Esophagus mucosa (tissue), 1 donor: Measurements from ENCODE around the gene ZDHHC11B. TPM values are rescaled to one million over a fixed set of nuclear protein-coding genes. Genes with fewer than 3 reads are reported as not detected.
"Not testable (repeated sequence)": the region's sequence is repeated elsewhere in the genome, so short reads cannot be mapped to it uniquely, and the experiment has no call there.

ENCODE experiments used
- ATAC-seq: fragments of 200-7000 bp; cut with Tn5 transposase; one replicate; pipeline ENCODE4 v1.9.1; 2020
- total RNA-seq: library from RNA; stranded (reverse); gene quantifications from one replicate; pipeline ENCODE4 v1.2.4, GENCODE V29; 2023
- donor health status: DM: yes; HTN: yes; CAD: no.

The ZDHHC11B gene
- total RNA-seq, 1 donor from 2014 or later = 7.0 TPM

DNA sequence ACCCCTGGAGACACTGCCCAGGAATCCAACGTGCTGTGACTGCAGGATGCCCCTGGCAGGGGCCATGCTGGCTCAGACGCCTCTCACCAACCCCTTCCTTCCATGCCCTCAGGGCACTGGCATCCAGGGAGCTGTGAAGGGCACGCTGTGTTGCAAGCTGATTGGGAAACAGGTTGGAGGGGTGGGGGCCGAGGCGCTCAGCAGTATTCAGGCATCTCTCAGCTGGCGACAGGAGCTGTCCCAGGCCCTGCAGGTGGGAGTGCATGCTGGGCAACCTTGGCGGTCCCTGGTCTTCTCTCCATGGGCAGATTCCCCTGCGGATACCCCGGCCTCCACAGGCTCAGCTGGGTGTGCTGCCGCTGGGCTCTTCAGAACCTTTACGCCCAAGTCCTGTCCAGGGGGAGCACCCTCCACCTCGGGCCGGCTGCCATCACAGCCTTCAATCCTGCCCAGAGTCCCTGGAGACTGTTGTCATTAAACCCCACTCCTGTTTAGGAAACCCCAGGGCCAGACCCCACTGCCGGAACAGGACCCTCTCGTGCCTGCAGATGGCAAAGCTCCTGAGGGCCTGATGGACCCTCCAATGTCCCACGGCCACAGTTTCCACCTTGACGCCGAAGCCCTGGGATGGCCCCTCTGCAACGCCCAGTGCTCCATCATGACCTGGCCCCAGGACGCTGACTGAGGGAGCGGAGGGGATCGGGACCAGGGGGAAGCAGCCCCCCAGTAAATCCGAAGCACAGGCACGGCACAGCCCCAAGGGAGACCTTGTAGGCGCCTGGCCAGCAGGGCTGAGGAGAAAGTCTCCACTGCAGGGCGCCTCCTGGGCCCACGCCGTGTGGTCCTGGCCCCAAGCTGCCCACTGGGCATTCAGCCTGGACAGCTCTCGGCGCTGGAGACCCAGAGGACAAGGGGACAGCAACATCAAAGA lies 100.7 kb downstream of the ZDHHC11B start:
- peak; percentile 29 for ATAC-seq

DNA sequence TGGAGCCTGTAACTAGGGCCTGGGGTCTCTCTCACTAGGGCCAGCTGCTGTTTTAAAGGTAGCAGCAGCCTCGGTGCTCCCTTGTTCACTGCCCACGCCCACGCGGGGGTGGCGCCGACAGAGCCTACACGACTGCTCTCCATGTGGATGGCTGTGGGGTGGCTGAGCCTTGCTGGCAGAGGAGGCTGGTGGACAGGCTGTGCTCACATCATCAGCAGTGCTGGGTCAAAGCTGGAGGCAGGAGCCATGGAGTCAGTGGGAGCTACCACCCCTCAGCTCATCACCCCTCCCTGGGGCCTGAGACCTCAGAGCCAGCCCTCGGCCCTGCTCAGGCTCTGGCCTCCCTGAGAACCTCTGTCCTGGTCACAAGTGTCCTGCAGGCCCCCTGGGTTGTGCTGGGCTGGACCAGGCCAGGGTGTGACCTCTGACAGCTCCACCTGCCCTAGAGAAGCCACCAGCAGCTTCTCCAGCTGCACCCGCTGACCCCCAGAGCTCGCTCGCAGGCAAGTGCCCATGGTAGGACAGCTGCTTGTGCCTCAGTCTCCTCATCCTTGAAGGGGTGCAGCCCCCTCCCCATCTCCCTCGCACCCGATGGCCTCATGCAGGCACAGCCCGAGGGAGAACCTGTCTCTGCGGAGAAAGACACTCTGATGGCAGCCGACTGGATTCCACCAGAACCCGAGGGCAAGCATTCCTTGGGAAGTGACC lies 101.7 kb downstream of the ZDHHC11B start:
- not testable (repeated sequence) for ATAC-seq

DNA sequence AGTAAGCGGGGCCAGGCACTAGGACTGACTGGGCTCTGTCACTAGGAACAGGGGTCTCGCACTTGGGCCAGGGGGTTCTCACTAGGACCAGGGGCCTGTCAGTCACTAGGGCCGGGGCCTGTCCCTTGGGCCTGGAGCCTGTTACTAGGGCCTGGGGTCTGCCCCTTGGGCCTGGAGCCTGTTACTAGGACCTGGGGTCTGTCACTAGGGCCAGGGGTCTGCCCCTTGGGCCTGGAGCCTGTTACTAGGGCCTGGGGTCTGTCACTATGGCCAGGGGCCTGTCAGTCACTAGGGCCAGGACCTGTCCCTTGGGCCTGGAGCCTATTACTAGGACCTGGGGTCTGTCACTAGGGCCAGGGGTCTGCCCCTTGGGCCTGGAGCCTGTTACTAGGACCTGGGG lies 102.3 kb downstream of the ZDHHC11B start:
- ATAC-seq = not testable (repeated sequence)

DNA sequence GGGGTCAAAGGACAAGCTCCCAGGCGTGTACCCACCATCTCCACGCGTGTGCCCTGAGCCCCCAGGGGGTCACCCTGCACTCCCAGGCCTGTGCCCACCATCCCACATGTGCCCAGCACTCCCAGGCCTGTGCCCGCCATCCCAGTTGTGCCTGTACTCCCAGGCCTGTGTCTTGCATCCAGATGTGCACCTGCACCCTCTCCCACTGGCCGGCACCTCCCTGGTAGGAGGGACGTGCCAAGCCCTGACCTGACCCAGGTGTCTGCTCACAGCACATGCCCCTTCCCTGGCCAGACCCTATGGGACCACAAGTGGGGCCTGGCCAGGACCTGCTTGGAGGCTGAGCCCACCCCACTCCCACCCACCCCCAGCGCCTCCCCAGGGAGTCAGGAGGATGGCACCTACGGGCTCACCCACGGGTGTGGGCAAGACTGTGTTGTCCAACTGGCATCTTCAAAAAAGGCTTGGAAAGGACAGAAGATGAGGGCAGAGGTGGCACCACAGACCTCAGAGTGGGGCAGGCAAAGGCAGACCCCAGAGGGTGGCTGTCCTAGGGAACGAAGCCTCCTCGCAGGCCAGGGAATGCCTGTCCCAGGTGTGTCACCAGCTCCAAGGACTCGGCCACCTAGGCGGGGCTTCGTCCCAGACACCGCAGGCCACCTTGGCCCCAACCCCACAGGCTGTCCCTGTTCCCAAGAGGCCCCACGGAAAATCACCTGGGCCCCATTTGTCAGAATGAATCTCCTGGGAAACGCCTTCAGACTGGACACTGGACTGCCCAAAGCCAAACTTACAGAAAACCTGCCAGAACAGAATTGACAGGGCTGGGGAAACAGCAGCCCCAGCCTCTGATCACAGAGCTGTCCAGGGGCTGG lies 103.0 kb downstream of the ZDHHC11B start:
- ATAC-seq = not testable (repeated sequence)

DNA sequence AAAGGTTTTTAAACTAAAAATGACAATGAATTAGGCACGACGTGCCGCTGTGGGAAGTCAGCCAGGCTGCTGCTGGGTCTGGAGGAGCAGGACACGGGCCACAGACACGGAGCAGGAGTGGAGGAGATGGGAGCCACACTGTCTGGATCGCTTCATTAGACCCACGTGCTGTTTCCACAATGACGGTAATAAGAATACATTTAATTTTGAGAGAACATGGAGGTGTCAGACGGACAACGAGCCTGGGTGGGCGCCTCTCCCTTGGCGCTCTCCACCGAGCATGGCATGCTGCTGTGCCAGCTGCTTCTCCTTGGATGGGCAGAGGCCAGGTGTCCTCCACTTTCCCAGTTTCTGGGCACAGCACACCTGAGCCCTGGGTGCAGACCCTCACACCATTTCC lies 103.7 kb downstream of the ZDHHC11B start:
- not testable (repeated sequence) for ATAC-seq

DNA sequence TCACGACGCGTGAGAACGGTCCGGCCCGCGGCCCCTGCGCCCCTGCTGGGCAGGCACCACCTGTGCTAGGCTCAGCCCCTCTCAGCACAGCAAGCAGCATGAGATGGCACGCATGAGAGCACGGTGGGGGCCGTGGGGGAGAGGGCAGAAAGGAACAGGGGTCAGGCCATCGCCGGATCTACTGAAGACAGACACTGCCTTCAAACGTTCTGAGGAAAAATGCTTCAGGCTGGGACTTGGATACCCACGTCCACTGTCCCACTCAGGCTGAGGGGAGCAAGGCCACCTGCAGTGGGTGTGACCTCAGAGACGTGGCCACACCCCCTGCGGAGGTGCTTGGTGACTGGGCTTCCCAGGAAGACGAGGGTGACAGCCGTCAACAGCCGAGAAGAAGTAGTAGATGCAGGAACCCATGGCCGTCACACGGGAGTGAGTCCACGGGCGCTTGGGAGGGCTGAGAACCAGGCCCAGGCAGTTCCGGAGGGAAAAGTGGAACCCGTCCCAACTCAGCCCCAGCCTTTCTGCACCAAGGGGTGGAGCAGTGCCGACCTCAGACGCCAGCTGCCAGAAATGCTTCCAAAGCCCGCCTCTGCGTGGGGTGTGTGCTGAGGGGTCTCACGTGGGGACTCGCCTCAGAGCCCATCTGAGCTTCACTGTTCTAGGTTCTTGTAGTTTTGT lies 104.3 kb downstream of the ZDHHC11B start:
- not testable (repeated sequence) for ATAC-seq

DNA sequence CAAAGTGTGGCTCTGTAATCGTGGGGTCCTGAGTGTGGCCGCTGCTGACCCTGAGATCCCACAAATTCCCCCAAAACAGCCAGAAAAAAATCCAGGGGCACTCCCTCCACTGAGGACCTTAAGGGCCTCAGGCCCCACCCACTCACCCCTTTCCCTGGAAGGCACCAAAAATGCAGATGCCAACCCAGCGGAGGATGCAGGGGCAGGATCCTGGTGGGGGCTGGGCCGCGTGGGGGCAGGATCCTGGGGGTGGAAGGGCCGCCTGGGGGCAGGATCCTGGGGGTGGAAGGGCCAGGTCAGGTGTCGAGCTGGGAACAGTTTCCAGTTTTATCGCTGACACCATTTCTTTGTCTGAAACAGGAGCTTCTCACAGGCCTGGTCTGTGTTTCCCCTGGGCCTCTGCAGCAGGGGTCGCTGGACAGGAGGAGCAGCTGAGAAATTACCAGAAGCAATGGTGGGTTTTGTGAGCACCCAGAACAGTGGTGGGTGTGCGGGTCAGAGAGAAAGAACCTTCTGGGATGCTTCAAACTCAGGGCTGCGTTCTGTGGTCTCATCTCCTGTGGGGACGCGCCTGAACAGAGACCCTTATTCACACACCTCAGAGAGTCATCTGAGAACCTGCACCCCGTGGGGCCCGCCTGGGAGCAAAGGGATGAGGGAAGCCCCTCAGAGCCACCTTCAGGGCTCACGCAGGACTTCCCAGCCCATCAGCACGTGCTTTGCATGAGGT lies 105.2 kb downstream of the ZDHHC11B start:
- not testable (repeated sequence) for ATAC-seq

DNA sequence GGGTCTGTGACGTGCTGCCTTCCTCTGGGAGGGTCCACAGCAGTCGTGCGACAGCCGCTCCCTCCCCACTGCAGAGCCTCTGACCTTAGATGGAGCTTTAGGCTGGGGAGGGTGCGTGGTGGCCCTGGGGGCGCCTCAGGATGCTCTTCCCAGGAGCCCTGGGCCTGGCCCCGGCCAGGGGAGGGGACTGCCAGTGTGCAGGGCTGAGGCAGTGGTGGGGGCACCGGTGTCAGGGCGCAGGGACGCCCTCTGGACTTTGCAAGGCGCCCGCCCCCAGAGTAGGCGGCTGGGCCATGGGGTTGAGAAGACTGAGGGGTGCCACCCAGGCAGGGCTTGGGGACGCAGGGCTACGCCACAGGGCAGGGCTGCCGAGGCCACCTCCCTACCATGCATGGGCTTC lies 106.0 kb downstream of the ZDHHC11B start:
- not testable (repeated sequence) for ATAC-seq

DNA sequence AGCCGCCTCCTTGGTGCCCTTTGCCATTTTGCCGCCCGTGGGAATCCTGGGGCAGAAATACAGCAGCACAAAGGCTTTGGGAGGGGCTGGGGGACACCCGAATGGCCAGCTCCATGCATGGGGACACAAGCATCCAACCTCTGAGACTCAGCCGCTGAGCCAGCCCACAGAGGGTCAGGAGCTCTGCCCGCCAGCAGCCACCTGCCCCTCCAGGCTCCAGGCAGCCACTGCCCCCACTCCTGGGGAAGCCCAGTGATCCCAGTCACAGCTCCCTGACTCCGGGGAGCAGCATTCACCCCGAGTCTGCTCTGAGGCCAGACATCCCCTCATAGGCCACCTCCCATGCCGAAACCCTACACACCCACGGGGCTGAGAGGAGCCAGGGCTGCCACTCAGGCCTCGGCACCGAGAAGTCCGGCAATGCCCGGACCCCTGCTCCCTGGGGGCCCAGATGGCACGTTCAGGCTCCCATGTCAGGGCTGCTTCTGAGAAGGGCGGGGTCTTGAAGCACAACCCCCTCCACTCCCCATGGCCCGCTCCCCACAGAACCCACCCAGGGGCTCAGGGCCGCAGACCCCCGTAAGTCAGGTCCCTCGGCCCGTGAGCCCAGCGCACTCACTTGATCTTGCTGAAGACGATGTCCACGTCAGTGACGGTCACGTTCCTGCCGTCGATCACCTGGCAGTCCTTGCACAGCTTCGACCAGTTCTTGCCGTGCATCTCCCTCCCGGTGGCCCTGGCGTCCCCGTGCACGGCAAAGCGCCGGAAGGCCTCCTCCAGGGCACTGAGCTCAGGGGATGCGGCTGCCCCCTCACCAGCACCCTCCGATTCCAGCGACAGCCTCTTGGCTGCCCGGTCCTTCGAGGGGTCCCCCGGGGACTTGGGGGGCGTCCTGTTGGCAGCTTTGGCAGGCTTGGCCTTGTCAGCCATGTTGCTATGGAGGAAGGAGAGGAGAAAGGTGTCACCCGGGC lies 107.1 kb downstream of the ZDHHC11B start:
- ATAC-seq = no peak

DNA sequence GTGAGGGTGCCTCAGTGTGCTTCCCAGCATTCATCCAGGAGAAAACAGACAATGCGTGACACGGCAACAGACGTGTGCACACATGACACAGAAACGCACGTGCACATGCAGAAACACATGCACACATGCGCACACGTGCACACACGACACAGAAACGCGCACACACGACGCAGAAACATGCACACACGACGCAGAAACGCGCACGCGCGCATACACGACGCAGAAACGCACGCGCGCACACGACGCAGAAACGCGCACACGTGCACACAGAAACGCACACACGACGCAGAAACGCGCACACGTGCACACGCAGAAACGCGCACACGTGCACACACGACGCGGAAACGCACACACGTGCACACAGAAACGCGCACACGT lies 107.8 kb downstream of the ZDHHC11B start:
- ATAC-seq = no peak

DNA sequence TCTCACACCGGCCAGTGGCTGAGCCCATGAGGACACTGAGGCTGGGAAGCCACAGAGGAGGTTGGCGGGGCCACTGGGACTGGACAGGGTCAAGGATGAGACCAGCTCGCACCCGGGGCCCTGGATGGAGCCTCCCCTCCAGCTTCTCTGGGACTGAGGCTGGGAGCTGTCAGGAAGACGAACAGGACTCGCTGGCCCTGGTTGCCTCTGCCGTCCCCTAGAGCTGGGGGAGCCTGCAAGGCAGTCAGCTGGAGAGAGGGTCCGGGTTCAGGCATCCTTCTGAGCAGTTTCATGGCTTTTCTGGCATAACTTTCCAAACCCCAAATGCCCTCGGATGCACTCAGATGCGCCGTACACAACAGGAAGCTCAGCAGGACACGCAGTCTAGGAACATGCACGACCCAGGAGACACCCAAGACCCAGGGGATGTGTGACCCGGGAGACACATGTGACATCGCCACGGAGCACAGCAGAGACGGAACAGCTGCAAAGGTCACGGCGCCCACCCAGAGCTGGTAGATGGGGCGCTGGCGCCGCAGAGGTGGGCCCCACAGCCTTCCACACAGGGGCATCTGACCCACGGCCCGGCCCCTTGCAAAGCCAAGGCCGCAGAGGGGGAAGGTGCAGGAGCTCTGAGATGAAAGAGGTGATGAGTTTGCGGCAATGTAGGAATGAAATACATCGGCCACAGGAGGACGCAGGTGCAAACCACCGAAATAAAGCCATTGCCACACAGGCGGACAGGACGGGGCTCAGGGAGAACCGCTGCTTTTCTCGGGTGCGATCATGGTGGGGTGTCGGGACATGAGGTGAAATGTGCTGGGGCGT lies 108.4 kb downstream of the ZDHHC11B start:
- no peak for ATAC-seq

DNA sequence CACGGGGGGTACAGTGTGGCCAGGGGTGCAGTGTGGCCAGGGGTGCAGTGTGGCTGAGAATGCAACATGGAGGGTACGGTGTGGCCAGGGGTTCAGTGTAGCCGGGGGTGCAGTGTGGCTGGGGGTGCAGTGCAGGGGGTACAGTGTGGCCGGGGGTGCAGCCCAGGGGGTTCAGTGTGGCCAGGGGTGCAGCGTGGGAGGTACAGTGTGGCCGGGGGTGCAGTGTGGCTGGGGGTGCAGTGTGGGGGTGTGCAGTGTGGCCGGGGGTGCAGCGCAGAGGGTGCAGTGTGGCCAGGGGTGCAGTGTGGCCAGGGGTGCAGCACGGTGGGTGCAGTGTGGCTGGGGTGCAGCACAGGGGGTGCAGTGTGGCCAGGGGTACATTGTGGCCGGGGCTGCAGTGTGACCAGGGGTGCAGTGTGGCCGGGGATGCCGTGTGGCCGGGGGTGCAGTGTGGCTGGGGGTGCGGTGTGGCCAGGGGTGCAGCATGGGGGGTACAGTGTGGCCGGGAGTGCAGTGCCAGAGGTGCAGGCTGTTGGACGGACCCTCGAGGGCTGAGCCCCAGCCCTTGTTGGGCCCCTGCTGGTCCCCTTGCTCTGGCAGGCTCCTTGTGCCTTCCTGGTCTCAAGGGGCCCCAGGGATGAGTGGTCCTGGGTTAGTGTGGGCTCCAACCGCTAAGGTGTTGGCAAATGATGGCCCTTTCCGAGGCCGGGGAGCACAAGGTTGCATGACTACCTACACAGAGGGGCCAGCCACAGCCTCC lies 109.2 kb downstream of the ZDHHC11B start:
- no peak for ATAC-seq

DNA sequence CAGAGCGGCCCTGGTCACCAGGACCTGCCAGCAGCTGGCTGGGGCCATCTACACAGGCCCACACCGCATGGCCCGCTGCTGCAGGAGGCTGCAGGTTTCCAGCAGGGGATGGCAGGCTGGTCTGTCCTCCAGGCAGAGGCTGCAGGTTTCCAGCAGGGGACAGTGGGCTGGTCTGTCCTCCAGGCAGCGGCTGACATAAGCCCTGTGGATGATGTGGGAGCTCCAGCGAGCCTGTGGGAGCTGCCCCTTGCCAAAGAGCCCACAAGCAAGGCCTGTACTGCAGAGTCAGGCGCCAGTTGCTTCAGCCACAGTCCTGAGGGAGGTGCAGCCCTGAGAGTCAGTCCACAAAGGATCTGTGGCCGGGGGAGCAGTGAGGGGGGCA lies 109.9 kb downstream of the ZDHHC11B start:
- no peak for ATAC-seq

DNA sequence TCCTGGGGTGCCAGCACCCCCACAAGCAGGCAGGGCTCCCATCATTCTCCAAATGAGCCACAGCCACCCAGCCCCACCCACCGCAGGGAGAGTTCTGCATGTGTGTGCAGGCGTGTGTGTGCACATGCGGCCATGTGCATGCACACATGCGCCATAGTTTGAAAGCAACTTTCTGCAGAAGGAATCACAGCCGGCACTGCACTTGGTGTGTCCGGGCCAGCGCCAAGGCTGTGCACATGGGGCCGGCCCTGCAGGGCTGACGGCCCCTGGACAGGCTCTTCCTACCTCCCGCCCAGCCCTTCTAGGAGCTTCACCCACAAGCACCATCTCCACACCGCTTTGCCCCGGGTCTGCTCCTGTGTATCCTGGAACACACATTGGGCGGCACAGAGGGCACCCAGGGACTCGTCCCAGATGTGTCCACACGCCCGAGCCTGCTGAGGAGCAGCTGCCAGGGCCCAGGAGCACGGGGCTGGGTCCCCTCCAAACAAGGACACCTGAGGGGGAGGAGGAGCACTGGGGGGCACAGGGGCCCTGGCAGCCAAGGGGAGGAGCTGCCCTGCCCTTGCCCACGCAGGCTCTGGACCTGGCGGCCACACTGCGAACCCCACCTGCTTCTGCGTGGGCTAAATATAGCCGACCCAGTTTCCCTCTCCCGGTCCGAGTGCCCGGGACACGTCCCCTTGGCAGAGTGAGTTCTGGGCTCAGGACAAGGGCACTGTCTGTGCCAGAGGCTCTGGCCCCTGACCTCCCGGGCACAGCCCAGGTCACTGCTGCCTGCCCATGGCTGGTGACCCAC lies 110.5 kb downstream of the ZDHHC11B start:
- ATAC-seq = peak; percentile 10

DNA sequence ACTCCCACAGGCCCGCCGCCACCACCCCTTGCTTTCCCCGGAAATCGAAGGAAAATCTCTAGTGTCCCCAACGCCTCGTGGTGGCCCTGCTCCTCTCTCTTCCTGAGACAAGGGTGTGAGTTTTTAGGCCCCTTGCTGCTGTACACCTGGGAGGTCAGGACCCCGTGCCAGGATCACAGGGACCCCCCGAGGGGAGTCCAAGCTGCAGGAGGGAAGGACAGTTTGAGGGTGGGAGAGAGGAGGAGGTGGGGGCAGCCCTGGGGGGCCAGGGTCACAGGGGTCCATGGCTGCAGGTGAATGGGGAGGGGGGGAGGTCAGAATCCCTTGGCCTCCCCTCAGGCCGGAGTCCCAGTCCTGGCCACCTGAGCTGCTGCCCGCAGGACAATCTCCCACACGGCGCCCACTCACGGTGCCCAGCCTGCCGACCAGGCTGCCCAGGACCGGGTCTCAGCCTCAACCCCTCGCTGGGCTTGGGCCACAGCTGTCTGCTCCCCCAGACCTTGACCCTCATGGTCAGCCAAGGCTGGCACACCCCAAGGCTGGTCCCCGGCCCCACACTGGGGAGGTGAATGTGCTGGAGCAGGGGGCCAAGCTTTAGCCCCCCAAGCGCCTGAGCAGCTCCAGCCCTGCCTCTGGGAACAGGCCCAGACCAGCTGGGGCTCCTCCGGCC lies 111.2 kb downstream of the ZDHHC11B start:
- ATAC-seq = no peak

DNA sequence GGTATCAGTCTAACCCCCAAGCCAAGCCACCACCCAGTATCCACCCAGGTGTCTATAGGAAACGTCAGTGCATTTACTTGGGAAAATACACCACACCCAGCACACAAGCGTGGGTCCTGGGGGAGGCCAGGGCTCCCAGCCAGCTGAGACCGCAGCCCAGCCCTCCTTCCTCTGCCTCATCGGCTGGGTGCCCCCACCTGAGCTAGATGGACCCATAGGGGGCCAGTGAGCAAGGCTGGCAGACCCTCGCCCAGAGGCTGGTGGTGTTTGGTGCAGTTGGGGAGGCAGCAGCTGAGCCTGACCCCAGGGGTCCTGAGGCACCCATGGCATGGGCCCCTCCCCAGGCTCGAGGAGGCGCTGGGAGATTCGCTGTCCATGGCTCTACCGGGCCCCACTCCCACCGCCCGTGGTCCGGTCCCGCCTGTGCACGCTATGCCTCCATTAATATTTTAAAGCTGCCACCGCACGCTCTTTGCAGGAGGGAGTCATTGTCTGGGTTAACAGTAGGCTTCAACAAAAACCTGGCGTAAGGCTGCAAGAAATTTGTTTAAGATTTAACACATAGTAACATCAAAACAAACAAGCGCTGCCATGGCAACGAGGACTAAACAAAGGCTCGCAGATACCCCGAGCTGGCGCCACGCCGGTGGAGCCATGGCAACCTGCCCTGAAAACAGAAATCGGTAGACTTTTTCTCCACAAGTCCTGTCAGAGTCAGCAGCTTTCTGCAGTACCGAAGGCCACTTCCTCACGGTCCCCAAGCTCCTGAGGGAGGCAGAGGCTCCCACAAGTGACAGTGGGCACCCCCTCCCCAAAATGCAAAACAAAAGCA lies 112.0 kb downstream of the ZDHHC11B start:
- peak; percentile 54 for ATAC-seq
